HG03103 (cell line): Measurements from ENCODE around the gene DLGAP4.
"Not testable (repeated sequence)": the region's sequence is repeated elsewhere in the genome, so short reads cannot be mapped to it uniquely, and the experiment has no call there.

ENCODE experiments used
- ATAC-seq: cut with Tn5 transposase; IDR thresholded peaks from one replicate; pipeline ENCODE4 v1.9.1; 2021; ENCODE audit warnings: low read depth; ENCODE audit not compliant: unreplicated experiment

Gene DLGAP4

DNA sequence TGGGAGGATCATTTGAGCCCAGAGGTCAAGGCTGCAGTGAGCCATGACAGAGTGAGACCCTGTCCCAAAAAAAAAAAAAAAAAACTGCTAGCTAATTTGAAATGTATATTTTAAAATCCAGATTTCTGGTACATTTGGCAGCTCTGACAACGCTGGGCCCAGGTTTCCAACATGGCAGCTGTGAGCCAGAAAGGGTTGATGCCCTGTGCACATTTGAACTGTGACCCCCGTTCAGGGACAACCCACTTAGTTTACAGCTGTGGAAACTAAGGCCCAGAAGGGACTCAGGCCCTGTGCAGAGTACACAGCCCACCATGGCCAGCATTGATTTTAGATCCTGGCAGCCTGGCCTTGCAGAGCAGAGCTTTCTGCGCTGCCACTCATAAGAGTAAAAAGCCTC, 179.1 kb downstream of the DLGAP4 start:
- ATAC-seq, result no peak

- ATAC-seq, result no peak
These were observed 180.9 kb downstream of the DLGAP4 start for GRCh38 chr20:36487069-36487468.

GRCh38 chr20:36490191-36490590, 184.1 kb downstream of the DLGAP4 start:
- no peak for ATAC-seq

DNA sequence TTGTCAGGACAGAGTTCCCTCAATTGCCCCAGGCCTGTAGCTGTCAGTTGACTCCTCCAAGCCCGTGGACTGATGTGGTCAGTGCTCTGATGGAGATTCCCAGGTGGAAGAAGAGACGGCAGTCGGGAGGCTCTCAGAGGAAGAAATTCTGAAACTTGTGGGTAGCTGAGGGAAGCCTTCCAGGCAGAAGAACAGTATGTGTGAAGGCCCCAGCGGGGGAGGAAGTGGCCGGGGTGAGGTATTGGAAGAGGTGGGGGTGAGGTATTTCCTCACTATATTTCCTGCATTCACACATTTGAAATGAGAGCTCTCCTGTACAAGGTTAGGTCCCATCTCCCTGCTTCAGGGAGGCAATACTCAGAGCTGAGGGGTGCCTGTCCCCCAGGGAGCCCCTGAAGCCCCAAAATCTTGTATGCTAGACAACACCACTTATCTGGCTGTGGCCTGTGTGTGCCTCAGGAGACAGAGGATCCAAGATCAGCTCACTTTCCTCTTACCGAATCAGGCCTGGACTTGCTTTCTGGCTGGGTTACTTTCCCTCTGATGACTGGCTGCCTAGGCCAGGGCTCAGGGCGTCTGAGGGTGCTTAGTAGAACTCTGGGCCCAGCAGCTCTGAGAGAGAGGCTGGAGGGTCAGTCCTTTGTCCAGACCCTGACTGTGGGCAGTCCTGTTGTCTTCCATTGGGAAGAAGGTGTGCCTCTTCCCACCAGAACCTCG, 185.9 kb downstream of the DLGAP4 start:
- ATAC-seq, result no peak

DNA sequence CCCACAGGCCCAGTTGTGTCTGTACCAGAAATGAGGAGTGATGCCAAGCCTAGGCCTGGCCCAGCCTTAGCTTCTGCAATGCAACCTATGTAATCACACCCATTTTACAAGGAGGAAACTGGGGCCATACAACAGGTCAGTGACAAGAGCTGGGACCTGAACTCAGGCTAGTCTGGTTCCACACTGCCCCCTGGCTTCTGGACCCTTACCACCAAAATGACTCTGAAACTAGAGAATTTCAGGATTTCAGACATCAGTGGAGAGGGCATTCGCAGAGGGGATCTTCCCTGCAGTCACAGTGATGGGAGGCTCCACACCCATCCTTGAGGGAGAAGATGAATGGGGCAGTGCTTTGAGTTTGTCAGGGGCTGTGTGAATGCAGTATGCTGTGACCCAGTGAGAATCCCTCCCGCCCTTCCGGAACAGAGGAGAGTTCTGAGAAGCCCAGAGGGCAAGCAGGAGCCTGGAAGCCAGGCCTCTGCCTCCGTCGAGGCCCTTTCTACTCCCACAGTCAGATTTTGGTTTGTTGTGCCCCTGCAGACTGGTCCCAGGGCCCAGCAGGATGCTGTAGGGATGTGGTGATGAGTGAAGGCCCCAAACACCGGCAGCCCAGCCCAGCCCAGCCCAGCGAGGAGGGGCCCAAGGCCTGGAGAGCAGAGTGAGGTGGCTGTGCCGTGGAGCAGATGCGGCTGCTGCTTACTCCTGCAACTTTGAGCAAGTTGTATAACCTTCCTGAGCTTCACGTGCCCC, 187.1 kb downstream of the DLGAP4 start:
- ATAC-seq, result no peak

GRCh38 chr20:36493801-36494114, 187.6 kb downstream of the DLGAP4 start:
- ATAC-seq, result no peak

DNA sequence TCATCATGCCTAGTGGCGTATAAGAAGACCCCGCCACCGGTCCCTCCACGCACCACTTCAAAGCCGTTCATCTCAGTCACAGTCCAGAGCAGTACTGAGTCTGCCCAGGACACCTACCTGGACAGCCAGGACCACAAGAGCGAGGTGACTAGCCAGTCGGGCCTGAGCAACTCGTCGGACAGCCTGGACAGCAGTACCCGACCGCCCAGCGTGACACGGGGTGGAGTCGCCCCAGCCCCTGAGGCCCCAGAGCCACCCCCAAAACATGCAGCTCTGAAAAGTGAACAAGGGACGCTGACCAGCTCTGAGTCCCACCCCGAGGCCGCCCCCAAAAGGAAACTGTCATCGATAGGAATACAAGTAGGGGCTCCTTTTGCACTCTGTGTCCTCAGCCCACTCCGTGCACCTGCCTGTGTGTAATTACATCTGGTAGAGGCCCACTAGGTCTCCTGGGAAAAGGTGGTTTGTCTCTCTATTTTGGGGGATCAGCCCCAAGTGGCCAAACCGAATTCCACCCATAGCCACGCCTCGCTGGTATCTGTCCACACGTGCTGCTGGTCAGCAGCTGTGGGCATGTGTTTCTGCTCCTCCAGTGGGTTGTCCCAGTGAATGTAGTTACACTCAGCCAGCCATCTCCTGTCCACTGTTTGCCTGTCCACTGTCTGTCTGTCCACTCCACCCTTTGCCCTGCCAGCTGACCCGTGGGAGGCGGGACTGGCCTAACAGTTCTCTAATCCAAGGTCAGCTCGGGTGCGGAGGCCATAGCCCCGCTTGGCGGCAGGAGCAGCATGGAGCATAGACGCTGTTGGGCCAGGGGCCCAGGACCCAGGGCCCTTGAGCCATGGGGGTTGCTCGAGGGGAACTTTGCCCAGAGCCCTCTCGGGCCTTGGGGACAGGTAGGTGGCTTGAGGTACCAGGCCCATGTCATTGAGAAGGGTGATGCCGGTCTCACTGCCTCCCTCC, 190.8 kb downstream of the DLGAP4 start:
- ATAC-seq, result no peak

DNA sequence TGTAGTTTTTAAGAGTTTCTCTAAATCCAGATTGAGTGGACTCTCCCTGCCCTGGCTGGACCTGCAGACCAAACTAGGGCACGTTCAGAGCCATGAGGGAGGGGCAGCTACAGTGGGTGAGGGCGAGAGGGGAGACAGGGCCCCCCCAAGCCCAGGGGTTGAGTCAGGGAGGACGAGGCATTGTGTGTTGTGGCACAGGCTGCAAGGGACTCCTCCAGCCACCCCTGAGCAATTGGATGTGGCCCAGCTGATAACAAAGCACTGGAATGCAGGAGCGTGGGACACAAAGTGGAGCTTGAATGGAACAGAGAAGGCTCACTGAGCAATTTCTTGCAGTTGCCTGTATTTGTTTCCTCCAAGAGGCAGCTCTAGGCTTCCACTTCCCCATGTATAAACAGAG, 191.7 kb downstream of the DLGAP4 start:
- no peak for ATAC-seq

- ATAC-seq, result no peak
These were observed 192.4 kb downstream of the DLGAP4 start for GRCh38 chr20:36498386-36499179.

DNA sequence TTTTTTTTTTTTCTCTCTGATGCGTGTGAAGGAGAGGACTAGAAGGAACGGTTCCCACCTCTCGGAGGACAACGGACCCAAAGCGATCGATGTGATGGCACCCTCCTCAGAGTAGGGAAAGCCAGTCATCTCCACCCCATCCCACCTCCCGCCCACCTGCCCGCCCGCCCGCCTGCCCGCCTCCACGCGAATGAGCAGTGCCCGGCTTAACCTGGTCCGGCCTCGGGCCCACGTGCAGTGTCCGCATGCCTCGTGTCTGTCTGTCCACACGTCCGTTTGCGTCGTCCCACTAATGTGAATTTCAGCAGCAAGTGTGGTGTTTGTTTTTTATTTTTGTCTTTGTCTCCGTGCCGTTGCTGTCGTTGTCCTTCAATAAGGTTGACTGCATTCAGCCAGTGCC, 193.1 kb downstream of the DLGAP4 start:
- ATAC-seq, result no peak

DNA sequence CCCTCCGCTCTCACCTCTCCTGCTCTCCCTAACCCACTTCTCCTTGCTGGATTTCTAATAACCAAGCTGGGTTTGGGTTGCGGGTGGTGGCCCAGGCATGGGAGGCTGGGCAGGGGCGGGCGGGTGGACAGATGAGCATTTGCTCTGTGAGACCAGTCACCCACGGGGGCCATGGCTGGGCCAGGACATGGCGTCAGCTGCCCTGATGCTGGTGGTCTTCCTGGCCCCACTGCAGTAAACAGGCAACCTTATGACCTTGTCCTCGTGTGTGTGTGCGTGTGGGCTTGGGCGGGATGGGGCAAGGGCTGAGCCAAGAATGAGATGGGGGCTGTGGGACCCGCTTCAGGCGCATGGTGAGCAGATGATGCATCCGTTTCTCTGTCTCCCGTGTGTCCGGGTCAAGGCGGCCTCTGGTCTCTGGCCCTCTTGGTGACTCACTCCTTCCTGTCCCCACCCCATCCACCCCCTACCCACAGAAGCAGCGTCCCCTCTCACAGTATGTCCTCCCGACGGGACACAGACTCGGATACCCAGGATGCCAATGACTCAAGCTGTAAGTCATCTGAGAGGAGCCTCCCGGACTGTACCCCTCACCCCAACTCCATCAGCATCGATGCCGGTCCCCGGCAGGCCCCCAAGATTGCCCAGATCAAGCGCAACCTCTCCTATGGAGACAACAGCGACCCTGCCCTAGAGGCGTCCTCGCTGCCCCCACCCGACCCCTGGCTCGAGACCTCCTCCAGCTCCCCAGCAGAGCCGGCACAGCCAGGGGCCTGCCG, 193.8 kb downstream of the DLGAP4 start:
- no peak for ATAC-seq

DNA sequence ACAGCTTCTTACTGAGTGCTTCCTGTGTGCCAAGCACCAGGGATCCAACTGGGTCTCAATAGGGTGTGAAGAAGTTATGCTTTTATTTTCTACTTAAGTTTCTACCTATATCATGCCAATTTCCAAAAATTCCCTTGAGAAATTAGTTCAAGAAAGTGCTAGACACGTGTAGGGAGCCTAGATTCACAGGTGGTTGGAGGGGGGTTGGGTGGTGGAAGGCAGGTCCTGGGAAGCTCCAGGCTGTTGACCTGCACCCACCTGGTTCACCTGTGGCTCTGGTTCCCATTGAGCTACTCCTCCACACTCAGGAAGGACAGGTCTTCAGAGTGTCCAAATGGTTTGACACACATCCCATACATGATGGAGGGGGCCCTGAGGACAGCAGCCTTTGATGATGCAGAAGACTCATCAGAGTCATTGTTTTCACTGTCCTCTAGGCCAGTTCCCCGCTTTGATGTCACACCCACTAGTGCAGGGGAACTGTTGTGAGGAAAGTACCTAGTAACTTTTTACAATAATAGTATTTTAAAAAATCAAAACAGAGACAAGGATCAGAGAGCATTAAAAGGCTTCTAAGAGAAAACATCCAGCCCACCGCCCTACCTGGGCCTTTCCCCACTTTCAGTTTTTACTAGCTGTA, 195.3 kb downstream of the DLGAP4 start:
- ATAC-seq, result no peak

GRCh38 chr20:36504295-36504694, 198.2 kb downstream of the DLGAP4 start:
- no peak for ATAC-seq

DNA sequence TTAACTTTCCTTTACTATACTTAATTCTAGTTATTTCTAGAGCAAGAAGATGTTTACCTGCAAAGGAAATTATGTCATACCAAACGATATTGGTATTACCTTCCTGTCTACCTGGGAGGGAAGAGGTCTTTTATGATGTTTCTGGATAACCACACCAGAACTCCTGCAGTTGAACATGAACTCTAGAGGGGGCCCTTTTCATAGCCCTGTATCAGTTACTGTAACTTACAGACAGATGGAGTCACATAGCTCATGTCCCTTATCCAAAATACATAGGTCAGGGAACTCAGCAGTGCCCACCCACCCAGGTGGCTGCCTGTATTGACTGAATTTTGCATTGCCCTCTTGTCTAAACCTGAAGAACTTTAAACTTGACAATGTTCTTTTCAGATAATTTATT, 200.1 kb downstream of the DLGAP4 start:
- ATAC-seq, result no peak

DNA sequence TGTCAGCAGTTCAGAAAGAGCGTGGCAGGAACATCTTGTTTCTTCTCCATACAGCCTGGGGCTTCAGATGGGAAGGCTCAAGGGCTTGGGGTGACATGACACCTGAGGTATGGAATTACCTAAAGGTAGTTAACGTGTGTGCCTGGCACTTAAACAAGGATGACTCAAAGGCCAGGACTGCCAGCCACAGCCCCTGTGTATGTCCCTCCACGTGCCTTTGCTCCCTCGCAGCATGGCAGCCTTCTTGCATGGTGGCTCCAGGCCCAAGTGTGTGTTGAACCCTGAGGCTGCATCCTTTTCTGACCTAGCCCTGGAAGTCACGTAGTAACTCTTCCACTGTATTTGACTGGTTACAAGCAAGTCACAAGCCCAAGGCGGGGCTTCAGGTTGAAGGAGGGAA, 201.6 kb downstream of the DLGAP4 start:
- ATAC-seq, result no peak

- ATAC-seq, result no peak
These were observed 213.0 kb downstream of the DLGAP4 start for GRCh38 chr20:36519012-36519719.

GRCh38 chr20:36519944-36520343, 213.8 kb downstream of the DLGAP4 start:
- no peak for ATAC-seq

DNA sequence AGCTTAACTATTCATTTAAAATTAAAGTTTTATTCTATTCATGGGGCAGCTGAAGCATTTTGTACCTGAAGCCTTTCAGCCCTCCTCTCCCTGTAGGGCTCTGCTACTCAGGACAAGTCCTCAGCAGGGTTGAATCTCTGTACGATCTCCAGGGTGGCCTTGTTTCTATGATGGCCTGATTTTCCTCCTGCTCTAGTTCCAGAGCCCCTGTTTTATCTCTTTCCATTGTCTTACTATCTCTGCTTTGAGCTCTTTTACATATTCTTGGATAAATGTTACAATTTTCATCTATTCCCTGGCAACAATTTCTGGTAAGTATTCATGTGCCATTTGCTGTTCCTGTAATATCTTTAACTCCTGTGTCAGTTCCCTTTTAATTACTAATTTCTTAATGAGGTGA, 215.4 kb downstream of the DLGAP4 start:
- no peak for ATAC-seq

DNA sequence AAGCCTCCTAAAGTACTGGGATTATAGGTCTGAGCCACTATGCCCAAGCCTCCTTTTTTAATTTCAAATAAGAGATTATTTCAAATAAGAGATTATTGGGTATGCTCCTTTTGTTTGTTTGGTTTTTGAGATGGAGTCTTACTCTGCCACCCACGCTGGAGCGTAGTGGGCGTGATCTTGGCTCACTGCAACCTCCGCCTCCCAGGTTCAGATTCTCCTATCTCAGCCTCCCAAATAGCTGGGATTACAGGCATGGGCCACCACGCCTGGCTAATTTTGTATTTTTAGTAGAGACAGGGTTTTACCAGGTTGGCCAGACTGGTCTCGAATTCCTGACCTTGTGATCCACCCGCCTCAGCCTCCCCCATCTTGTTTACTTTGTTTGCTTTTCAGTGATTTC, 216.3 kb downstream of the DLGAP4 start:
- not testable (repeated sequence) for ATAC-seq
